Measurements from ENCODE around the gene IFFO2. TPM values are rescaled to one million over a fixed set of nuclear protein-coding genes. Genes with fewer than 3 reads are reported as not detected.
A peak's percentile ranks its signal among the peaks of the same experiment; 100 is the strongest.

The IFFO2 gene
- total RNA-seq, 1 experiment from 2014 or later = 15.6 TPM

- no peaks in the 10 kb centered on the region for H3K9me2 ChIP-seq (ENCODE audit: insufficient read depth)
- H2AFZ ChIP-seq (ENCODE audit: low read depth, low read length, poor library complexity, severe bottlenecking) = no peak overlapping the region
- no peak for DNase-seq (ENCODE audit: low read depth, low spot score)
- H3K4me3 ChIP-seq (replicated peaks in 1 of 2; ENCODE audit: low read depth in 1 of 2, low read length in 2 of 2) = peak overlapping the region; percentile 69 to 81
- H3K9ac ChIP-seq (ENCODE audit: low read length) = peak overlapping the region; percentile 75
- H4K20me1 ChIP-seq (ENCODE audit: insufficient read depth) = no peaks in the 10 kb centered on the region
- TSS peak; percentile 89 for BruUV-seq (replicated peaks)
- H3K36me3 ChIP-seq (ENCODE audit: control insufficient read depth in 1 of 2, insufficient read depth in 2 of 2, low read length in 2 of 2) = no peaks in the 10 kb centered on the region
- H3K4me1 ChIP-seq (ENCODE audit: control insufficient read depth in 1 of 2, insufficient read depth in 2 of 2, low read length in 2 of 2) = peaks cover 12 to 18% of the 10 kb centered on the region in 2 experiments
- no peaks in the 10 kb centered on the region for H3K9me3 ChIP-seq (ENCODE audit: control insufficient read depth in 1 of 2, insufficient read depth in 1 of 2, low read depth in 1 of 2, low read length in 2 of 2)
- no peaks in the 10 kb centered on the region for H3K79me2 ChIP-seq (ENCODE audit: insufficient read depth, low read length)
- H3K4me2 ChIP-seq (ENCODE audit: low read length) = peak overlapping the region; percentile 78
- CTCF ChIA-PET = interaction anchor here (1.0 to 3.6 kb wide), 8 partner anchors 9 to 328 kb away, joined by 3 to 38 read pairs (median 4); no protein-coding TSS in a partner anchor
- intact Hi-C loops (cut with micrococcal nuclease) = loop anchor here (5.0 to 10.0 kb wide), 2 partner anchors 109 to 751 kb away; no protein-coding TSS in a partner anchor
- peak overlapping the region; percentile 64 for H3K27ac ChIP-seq (ENCODE audit: low read depth, low read length)
- no peaks in the 10 kb centered on the region for H3K27me3 ChIP-seq (ENCODE audit: insufficient read depth, low read length)
- RAD21 ChIA-PET (ENCODE audit: low non-redundant PET in 1 of 2, low total read pairs in 2 of 2, uncharacterized antibody in 2 of 2, unreplicated experiment in 2 of 2) = interaction anchor here in 1 of 2 experiments (0.6 kb wide), 1 partner anchor 156 kb away, joined by 3 read pairs; no protein-coding TSS in a partner anchor
- TF ChIP-seq SIN3A (IDR thresholded peaks at IDR 0.05; ENCODE audit: low read depth) (no peak), ZFX (IDR thresholded peaks at IDR 0.05) (no peak), CTCF (IDR thresholded peaks at IDR 0.05 in 2 of 3, conservative IDR thresholded peaks at IDR 0.05 in 1 of 3; ENCODE audit: borderline replicate concordance in 1 of 3, insufficient read depth in 1 of 3, low read depth in 2 of 3, low read length in 2 of 3) (no peak), REST (IDR thresholded peaks at IDR 0.05; ENCODE audit: low read depth) (no peak), ZBTB33 (IDR thresholded peaks at IDR 0.05; ENCODE audit: extremely low read depth, insufficient replicate concordance, low read length) (no peak), CBX3 (IDR thresholded peaks at IDR 0.05; ENCODE audit: low read depth) (no peak), ELF1 (IDR thresholded peaks at IDR 0.05; ENCODE audit: borderline replicate concordance, low read depth) (no peak), TCF7L2 (IDR thresholded peaks at IDR 0.05; ENCODE audit: borderline replicate concordance, extremely low read depth, insufficient read depth, insufficient read length) (no peak)
- POLR2A ChIA-PET = interaction anchor here (0.9 kb wide), 2 partner anchors 10 to 70 kb away, joined by 3 to 4 read pairs; no protein-coding TSS in a partner anchor
- no peak for ATAC-seq
These were observed 53.2 kb downstream of the IFFO2 start for GRCh38 chr1:18903291-18903756.
